Measurements from ENCODE around the gene TRAK1. TPM values are rescaled to one million over a fixed set of nuclear protein-coding genes. Genes with fewer than 3 reads are reported as not detected.
"Not testable (repeated sequence)": the region's sequence is repeated elsewhere in the genome, so short reads cannot be mapped to it uniquely, and the experiment has no call there.

TRAK1 gene
- total RNA-seq, 1 experiment from 2014 or later, result 7.1 TPM

GRCh38 chr3:42105994-42106393 is 14.8 kb downstream of the TRAK1 start:
- not testable (repeated sequence) for DNase-seq, H3K4me3 ChIP-seq, H3K9me3 ChIP-seq, H3K27me3 ChIP-seq
- H3K36me3 ChIP-seq, result peaks cover 11% of the 10 kb centered on the region

DNA sequence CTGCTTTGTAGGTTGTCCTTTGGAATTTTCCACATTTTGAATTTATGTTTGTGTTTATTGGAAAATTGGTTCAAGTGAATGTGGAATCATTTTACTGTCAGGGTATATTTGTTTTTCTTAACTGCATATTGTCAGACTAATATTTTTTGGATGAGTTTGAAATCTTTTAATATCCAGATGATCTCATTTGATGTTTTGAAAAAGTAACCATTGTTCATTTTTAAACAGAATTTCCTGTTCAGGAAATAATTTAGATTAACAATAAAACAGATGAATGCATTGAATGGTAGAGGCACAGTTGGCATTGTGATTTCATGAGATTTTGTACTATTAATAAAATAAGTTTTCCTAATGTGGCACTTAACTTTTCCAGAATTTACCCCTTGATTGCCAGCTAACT is 15.5 kb downstream of the TRAK1 start:
- no peak overlapping the region for H3K4me3 ChIP-seq
- H3K9me3 ChIP-seq, result no peaks in the 10 kb centered on the region
- no peak for DNase-seq
- H3K36me3 ChIP-seq, result peaks cover 11% of the 10 kb centered on the region
- H3K27me3 ChIP-seq, result no peaks in the 10 kb centered on the region

DNA sequence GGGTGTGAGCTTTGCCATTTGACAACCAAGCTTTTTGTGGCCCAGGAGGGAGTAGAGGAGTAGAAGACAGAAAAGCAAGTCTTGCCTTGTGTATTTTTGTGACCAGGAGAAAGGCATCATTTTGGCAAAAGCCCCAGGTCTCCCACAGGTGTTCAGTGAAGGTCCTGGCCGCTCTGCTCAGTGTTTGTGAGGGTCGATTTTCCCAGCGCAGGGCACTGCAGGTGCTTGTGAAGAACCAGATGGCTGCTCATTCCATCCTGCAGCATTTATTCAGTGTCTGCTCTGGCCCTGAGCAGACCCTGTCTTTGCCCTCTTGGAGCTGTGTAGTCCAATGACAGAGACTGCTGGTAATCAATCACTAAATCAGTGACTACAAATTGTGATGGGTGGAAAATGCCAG is 19.5 kb downstream of the TRAK1 start:
- no peaks in the 10 kb centered on the region for H3K36me3 ChIP-seq
- no peaks in the 10 kb centered on the region for H3K27me3 ChIP-seq
- DNase-seq, result no peak
- H3K9me3 ChIP-seq, result no peaks in the 10 kb centered on the region
- H3K4me3 ChIP-seq, result no peak overlapping the region

DNA sequence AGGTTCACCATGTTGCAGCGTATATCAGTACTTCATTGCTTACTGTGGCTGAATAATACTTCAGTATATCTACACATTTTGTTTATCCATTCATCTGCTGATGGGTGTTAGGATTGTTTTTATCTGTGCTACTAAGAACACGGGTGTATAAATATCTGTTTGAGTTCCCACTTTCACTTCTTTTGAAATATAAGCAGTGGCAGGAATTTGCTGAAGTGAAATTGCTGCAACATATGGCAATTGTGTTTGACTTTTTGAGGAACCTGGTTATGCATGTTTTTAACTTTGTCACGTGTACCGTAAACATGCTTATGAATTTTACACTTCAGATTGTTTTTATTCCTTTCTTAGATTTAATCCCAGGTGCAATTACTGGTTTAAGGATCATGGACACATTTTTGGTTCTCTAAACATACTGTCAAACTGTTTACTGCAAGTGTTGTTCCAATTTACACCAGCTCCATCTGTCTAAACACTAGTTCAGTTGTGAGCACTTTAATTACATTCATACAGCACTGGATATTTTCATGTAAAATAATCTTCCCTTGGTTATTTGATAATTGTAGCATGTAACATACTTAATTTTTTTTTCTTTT is 23.1 kb downstream of the TRAK1 start:
- DNase-seq, result no peak
- H3K4me3 ChIP-seq, result no peak overlapping the region
- H3K36me3 ChIP-seq, result no peaks in the 10 kb centered on the region
- H3K27me3 ChIP-seq, result no peaks in the 10 kb centered on the region
- H3K9me3 ChIP-seq, result no peaks in the 10 kb centered on the region

DNA sequence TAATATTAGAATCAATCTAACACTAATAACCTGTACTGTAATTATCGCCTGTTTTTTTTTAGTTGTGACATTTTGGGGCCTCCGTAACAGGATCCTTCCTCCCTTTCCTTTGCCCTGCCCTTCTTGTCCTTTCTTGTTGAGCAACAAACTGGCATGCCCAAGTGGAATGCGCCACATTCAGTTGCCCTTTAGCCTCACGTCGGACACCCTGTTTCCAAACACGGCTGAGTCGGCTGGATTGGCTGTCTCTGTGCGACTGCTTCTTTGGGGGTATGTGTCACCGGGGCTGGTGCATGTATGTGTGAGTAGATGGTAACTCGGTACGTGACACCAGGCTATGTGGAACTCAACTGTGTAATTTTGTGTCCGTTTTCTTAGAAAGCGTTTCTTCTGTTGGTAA is 24.1 kb downstream of the TRAK1 start:
- DNase-seq, result no peak
- Histone ChIP-seq H3K9me3 (no peaks in the 10 kb centered on the region), H3K27me3 (no peaks in the 10 kb centered on the region), H3K36me3 (no peaks in the 10 kb centered on the region), H3K4me3 (no peak overlapping the region)

DNA sequence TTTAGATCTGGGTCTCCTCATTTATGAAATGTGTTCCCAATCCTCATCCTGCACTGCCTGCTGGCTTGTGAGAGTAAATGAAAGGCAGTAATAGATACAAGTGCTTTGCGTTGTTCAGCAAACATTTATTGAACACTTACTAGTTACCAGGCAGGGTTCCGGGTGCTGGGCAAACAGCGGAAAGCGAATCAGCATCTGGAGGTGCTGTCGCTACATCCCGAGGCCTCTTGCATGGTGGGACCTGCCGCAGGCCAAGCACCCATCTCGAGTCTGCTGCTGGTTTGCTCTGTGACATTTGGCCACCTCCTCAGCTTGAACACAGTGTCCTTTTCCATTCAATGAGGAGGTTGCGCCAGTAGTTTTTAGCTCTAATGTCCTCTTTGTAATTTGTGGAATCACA is 24.8 kb downstream of the TRAK1 start:
- H3K36me3 ChIP-seq, result no peaks in the 10 kb centered on the region
- H3K4me3 ChIP-seq, result no peak overlapping the region
- no peaks in the 10 kb centered on the region for H3K27me3 ChIP-seq
- no peaks in the 10 kb centered on the region for H3K9me3 ChIP-seq
- no peak for DNase-seq

- peak; percentile 11 for DNase-seq
- H3K4me3 ChIP-seq, result no peak overlapping the region
- no peaks in the 10 kb centered on the region for H3K27me3 ChIP-seq
- H3K36me3 ChIP-seq, result no peaks in the 10 kb centered on the region
- no peaks in the 10 kb centered on the region for H3K9me3 ChIP-seq
These were observed 25.3 kb downstream of the TRAK1 start for GRCh38 chr3:42116466-42116865.

- DNase-seq, result peak; percentile 69
- no peaks in the 10 kb centered on the region for H3K36me3 ChIP-seq
- H3K9me3 ChIP-seq, result no peaks in the 10 kb centered on the region
- H3K27me3 ChIP-seq, result no peaks in the 10 kb centered on the region
- H3K4me3 ChIP-seq, result no peak overlapping the region
These were observed 26.2 kb downstream of the TRAK1 start for GRCh38 chr3:42117175-42118008.

GRCh38 chr3:42118762-42119361 is 27.7 kb downstream of the TRAK1 start:
- H3K27me3 ChIP-seq, result no peaks in the 10 kb centered on the region
- peak; percentile 32 for DNase-seq
- no peak overlapping the region for H3K4me3 ChIP-seq
- H3K36me3 ChIP-seq, result no peaks in the 10 kb centered on the region
- no peaks in the 10 kb centered on the region for H3K9me3 ChIP-seq

DNA sequence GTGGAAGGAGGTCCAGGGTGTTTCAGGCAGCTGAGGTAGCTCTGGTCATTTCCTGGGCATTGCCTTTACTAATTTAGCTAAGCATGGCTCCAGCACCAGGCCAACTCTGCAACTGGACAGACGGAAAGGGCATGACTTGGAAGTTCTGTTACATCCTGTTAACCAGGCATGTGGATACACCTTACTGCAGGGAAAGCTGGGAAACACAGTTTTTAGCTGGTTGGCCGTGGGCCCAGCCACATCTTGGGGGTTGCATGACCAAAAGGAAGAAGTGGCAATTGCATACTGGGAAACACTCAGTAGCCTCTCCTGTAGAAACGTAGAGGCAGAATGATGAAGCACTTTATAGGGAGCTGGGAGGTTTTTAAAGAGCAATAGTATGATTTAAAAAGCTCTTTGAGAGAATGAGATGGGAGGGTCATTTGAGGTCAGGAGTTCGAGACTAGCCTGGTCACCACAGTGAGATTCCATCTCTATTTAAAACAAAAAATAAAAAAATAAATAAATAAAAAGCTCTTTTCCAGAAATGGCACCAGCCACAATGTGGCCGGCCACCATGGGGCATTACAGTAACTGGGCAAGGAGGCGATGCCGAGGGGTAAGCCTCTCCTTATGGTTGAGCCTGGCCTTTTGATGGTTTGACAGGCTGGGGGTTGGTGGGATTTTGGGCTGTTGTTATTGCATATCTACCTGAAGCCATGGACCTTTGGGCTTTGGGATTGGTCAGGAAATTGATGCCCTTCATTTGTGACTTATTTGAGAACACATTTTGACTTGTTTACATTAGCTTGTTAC is 28.6 kb downstream of the TRAK1 start:
- Histone ChIP-seq H3K4me3 (no peak overlapping the region), H3K36me3 (no peaks in the 10 kb centered on the region), H3K9me3 (no peaks in the 10 kb centered on the region), H3K27me3 (no peaks in the 10 kb centered on the region)
- DNase-seq, result no peak

DNA sequence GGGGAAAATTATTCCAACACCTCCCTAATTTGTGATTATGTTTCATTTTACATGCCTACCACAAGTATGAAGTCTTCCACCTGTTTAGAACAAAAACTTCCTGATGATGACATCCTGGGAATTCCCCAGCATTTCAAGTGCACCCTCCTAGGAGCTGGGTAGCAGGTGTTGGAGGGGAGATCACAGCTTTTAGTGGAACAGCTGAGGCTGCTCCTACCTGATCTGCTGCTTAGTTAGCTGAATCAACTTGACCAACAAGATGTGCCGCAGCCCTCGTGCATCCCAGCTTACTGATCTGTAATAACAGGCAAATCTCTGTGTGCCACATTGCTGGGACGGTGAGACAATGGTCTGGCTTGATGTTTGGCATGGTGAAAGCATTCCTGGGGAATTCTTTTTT is 29.7 kb downstream of the TRAK1 start:
- H3K36me3 ChIP-seq, result no peaks in the 10 kb centered on the region
- no peak for DNase-seq
- H3K9me3 ChIP-seq, result no peaks in the 10 kb centered on the region
- H3K4me3 ChIP-seq, result no peak overlapping the region
- no peaks in the 10 kb centered on the region for H3K27me3 ChIP-seq

GRCh38 chr3:42122261-42123011 is 31.3 kb downstream of the TRAK1 start:
- Histone ChIP-seq H3K4me3 (no peak overlapping the region), H3K36me3 (no peaks in the 10 kb centered on the region)
- no peak for DNase-seq

DNA sequence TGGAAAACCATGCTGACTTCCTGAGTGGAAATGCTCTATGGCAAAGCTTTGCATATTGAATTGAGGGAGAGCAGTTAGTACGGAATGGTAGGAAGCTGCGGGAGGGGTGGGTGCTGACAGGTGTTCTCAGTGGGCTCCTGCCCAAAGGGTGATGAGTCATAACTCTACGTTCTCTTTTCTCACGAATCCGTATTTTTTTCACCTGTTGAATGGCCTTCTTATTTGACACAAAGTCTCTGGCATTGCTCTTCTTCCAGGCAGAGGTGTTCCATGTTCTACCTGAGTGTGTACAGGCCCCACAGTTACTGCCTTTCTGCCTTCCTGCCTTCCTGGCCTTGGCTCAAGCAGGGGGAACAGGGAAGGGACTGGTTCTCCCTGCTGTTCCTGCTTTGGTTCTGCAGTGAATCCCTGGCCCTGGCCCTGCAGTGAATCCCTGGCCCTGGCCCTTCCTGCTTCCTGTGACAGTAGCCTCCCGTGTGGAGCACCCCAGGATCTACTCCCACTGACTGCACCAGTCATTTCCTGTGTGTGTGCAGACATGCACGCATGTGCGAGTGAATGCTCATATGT is 31.9 kb downstream of the TRAK1 start:
- Histone ChIP-seq H3K27me3 (no peaks in the 10 kb centered on the region), H3K4me3 (no peak overlapping the region), H3K36me3 (no peaks in the 10 kb centered on the region), H3K9me3 (no peaks in the 10 kb centered on the region)
- DNase-seq, result peak; percentile 25

More at GRCh38 chr3:42122261-42123011, 31.3 kb downstream of the TRAK1 start:
- Histone ChIP-seq H3K27me3 (no peaks in the 10 kb centered on the region), H3K9me3 (no peaks in the 10 kb centered on the region)

DNA sequence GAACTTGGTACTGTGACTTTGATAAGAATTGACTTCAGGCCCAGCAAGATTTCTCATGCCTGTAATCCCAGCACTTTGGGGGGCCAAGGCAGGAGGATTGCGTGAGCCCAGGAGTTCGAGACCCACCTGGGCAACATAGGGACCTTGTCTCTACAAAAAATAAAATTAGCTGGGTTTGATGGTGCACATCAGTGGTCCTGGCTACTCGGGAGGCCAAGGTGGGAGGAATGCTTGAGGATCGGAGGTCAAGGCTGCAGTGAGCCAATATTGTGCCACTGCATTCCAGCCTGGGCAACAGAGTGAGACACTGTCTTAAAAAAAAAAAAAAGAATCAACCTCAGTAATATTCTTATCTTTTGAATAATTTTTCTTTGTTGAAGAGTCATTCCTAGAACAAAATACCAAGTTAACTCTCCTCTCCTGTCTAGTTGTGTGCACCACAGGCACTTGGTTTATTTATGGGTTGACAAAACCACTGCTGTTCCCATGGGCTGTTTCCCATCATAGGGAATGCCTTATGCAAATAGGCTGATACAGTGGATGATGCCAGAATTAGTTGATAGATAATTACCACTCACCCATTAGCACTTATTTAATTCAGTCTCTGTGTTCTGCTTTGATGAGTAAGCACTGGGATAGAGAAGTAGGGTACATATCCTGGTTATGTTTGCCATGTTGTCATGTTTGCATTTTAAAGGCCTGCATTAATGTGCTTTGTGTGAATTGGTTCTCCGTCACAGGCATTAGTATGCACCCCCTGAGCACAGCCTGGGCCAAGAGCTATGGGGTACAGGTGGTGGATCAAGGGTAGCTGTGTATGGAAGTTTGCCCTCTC is 32.9 kb downstream of the TRAK1 start:
- no peak for DNase-seq
- H3K36me3 ChIP-seq, result no peaks in the 10 kb centered on the region

GRCh38 chr3:42127226-42127625 is 36.1 kb downstream of the TRAK1 start:
- H3K9me3 ChIP-seq, result no peaks in the 10 kb centered on the region
- H3K4me3 ChIP-seq, result no peak overlapping the region
- no peaks in the 10 kb centered on the region for H3K27me3 ChIP-seq
- H3K36me3 ChIP-seq, result no peaks in the 10 kb centered on the region
- DNase-seq, result no peak

More for the DNA sequence above, 32.9 kb downstream of the TRAK1 start:
- Histone ChIP-seq H3K27me3 (no peaks in the 10 kb centered on the region), H3K4me3 (no peak overlapping the region), H3K9me3 (no peaks in the 10 kb centered on the region)
